Lower lobe of right lung (tissue), 2 donors: ENCODE measurements around the gene FBXW11. TPM values are rescaled to one million over a fixed set of nuclear protein-coding genes. Genes with fewer than 3 reads are reported as not detected.

Experiments
- ATAC-seq, 2 donors: fragments of 200-7000 bp; cut with Tn5 transposase; one replicate each; pipeline ENCODE4 v1.9.1; 2020 to 2022; ENCODE audit warnings: mild to moderate bottlenecking in 2 of 2, moderate library complexity in 2 of 2
- DNase-seq: peaks from one replicate; pipeline ENCODE4 v3.0.0-alpha.2; 2020
- H3K27ac ChIP-seq: fragments of 200-600 bp; one replicate; pipeline ENCODE4 v1.8.0; 2022
- H3K27me3 ChIP-seq: fragments of 200-600 bp; one replicate; pipeline ENCODE4 v1.8.0; 2022; ENCODE audit warnings: low read depth
- H3K36me3 ChIP-seq: fragments of 200-600 bp; one replicate; pipeline ENCODE4 v1.8.0; 2022; ENCODE audit warnings: mild to moderate bottlenecking
- H3K4me1 ChIP-seq: fragments of 200-600 bp; one replicate; pipeline ENCODE4 v1.8.0; 2022
- H3K4me3 ChIP-seq: fragments of 200-600 bp; one replicate; pipeline ENCODE4 v1.8.0; 2022; ENCODE audit warnings: mild to moderate bottlenecking
- H3K9me3 ChIP-seq: fragments of 200-600 bp; one replicate; pipeline ENCODE4 v1.8.0; 2022
- intact Hi-C: fragments of 100-400 bp; cut with DNase I; formaldehyde crosslinking; loops from one replicate; pipeline ENCODE4 v1.11.0; 2022
- total RNA-seq: library from RNA; stranded (reverse); fragmentation: NEBNext Ultra II Directional; extraction: Animal tissue kit (Norgen Biotek cat#: 25700); gene quantifications from one replicate; pipeline ENCODE4 v1.2.1, GENCODE V29; 2021
- TF ChIP-seq, protein P1 (sequence below): fragments of 200-600 bp; IDR thresholded peaks from one replicate; pipeline ENCODE4 v1.8.0; 2022; ENCODE audit warnings: antibody characterized with exemption, mild to moderate bottlenecking
- donor health status: DM: no; HTN: yes; CAD: no; lungs with severe emphysema.

The FBXW11 gene
- total RNA-seq, 1 donor from 2014 or later, result 52.8 TPM

DNA sequence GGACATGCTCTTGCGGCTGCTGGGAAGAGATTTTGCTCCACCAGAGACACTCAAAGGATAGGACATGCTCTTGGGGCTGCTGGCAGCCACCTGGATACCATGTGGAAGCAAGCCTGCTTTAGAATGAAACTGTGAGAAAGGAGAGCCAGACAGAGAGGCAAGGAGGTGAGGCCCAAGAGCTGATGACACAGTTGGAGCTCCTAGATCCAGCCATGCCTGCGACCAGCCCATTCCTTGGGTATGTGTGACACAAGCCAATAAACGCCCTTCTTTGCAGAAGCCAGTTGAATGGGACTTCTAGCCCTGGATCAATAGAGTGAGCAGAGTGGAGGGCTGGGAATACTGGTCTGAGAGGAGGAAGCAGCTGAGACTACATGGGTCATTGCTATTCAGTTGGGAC lies 151.2 kb downstream of the FBXW11 start:
- TF ChIP-seq, protein P1, sequence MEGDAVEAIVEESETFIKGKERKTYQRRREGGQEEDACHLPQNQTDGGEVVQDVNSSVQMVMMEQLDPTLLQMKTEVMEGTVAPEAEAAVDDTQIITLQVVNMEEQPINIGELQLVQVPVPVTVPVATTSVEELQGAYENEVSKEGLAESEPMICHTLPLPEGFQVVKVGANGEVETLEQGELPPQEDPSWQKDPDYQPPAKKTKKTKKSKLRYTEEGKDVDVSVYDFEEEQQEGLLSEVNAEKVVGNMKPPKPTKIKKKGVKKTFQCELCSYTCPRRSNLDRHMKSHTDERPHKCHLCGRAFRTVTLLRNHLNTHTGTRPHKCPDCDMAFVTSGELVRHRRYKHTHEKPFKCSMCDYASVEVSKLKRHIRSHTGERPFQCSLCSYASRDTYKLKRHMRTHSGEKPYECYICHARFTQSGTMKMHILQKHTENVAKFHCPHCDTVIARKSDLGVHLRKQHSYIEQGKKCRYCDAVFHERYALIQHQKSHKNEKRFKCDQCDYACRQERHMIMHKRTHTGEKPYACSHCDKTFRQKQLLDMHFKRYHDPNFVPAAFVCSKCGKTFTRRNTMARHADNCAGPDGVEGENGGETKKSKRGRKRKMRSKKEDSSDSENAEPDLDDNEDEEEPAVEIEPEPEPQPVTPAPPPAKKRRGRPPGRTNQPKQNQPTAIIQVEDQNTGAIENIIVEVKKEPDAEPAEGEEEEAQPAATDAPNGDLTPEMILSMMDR, result no peak
- Histone ChIP-seq H3K27me3 (no peaks in the 10 kb centered on the region), H3K9me3 (no peaks in the 10 kb centered on the region), H3K36me3 (peaks cover 1% of the 10 kb centered on the region), H3K27ac (no peak overlapping the region), H3K4me1 (no peaks in the 10 kb centered on the region), H3K4me3 (no peak overlapping the region)
- DNase-seq (no peak), ATAC-seq (no peak)
- intact Hi-C loops, result no loop called here

DNA sequence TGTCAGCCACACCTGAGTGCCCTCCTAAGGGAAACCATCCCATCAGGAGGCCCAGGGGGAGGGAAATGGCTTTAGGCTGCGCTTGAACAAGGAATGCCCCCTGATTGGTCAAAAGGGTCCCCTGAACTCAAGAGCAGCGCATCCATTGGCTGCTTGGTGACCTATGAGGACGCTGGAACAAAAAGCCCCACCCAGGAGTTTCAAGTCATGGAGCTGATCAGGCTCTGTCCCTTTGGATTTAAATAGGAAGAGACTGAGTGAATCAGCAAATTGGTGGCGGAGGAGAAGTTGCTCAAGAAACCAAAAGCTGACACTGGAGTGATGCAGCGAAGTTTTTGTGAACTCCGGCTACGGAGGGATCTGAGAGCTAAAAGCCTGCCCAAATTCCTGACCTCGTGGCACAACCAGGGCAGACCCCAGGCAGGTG lies 154.2 kb downstream of the FBXW11 start:
- no peaks in the 10 kb centered on the region for H3K36me3 ChIP-seq
- intact Hi-C loops, result no loop called here
- no peak for DNase-seq
- no peak overlapping the region for H3K27ac ChIP-seq
- no peaks in the 10 kb centered on the region for H3K9me3 ChIP-seq
- TF ChIP-seq, protein P1, result no peak
- H3K27me3 ChIP-seq, result no peaks in the 10 kb centered on the region
- ATAC-seq, result no peak
- no peak overlapping the region for H3K4me3 ChIP-seq
- H3K4me1 ChIP-seq, result no peaks in the 10 kb centered on the region

DNA sequence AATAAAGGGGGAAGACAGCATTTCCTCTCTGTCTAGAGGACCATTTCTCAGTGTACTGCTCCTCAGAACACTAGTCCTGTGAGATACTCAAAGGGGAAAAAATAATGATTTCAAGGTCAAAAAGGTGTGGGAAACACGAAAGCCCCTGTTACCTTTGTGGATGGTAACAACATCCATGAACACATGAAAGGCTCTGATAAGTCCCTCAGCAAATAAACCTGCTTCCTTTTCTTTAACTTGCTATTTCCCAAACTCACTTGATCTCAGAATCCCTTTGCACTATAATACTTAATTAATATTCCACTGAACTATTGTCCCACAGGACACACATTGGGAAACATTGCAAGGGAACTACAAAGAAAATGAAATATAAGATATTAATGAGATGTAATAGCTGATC lies 155.2 kb downstream of the FBXW11 start:
- TF ChIP-seq, protein P1, result no peak
- Histone ChIP-seq H3K4me3 (no peak overlapping the region), H3K4me1 (no peaks in the 10 kb centered on the region), H3K36me3 (no peaks in the 10 kb centered on the region), H3K27ac (no peak overlapping the region), H3K27me3 (no peaks in the 10 kb centered on the region), H3K9me3 (no peaks in the 10 kb centered on the region)
- DNase-seq (no peak), ATAC-seq (no peak)
- intact Hi-C loops, result no loop called here

DNA sequence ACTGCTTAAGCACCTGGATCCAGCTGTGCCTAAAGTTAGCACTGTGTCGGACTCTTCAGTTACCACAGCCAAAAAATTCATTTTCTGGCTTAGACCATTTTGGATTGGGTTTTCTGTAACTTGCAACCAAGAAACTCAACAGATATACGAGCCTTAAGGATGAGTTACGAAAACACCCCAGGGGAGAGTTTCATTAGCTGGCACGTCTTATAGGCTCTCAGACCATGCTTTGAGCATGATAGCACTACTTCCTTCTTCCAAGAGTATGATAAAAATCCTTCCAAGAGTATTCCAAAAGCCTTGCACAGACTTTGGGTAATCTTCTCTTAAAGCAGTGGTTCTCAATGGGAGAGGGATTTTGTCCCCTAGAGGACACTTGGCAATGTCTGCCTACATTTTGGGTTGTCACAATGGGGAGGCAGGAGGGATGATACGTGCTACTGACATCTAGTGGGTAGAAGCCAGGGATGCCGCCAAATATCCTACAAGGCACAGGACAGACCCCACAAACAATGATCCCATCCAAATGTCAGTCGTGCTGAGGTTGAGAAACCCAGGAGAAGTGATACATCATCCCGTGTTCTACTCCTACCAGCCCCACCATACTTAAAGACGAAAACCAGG lies 156.0 kb downstream of the FBXW11 start:
- TF ChIP-seq, protein P1, result no peak
- intact Hi-C loops, result no loop called here
- Histone ChIP-seq H3K4me3 (no peak overlapping the region), H3K36me3 (no peaks in the 10 kb centered on the region), H3K4me1 (no peaks in the 10 kb centered on the region), H3K9me3 (no peaks in the 10 kb centered on the region), H3K27me3 (no peaks in the 10 kb centered on the region), H3K27ac (no peak overlapping the region)
- ATAC-seq, result peak in 1 of 2 donors; percentile 8
- DNase-seq, result no peak

GRCh38 chr5:171849585-171850323 lies 156.7 kb downstream of the FBXW11 start:
- TF ChIP-seq, protein P1, result no peak
- Histone ChIP-seq H3K27me3 (no peaks in the 10 kb centered on the region), H3K9me3 (no peaks in the 10 kb centered on the region), H3K4me1 (no peaks in the 10 kb centered on the region), H3K4me3 (no peak overlapping the region), H3K36me3 (no peaks in the 10 kb centered on the region), H3K27ac (no peak overlapping the region)
- DNase-seq (no peak), ATAC-seq (no peak)
- intact Hi-C loops, result no loop called here
